Stimulated activated CD8-positive, alpha-beta memory T cell treated with anti-CD3 and anti-CD28 coated beads, Interleukin-15, amount 100 ng/mL, for 1 hour (primary cell): Measurements from ENCODE around the gene PRR23B.

Experiments
- DNase-seq: peaks from one replicate; pipeline ENCODE4 v3.0.0-alpha.2; 2020; ENCODE audit warnings: low read depth

The PRR23B gene

GRCh38 chr3:138974462-138974861, 46.3 kb downstream of the PRR23B start:
- no peak for DNase-seq

- no peak for DNase-seq
Measured at GRCh38 chr3:138972941-138973340, 47.8 kb downstream of the PRR23B start.

GRCh38 chr3:138971766-138972320, 48.9 kb downstream of the PRR23B start:
- no peak for DNase-seq
